ENCODE measurements around the gene CD19.

CD19 gene

DNA sequence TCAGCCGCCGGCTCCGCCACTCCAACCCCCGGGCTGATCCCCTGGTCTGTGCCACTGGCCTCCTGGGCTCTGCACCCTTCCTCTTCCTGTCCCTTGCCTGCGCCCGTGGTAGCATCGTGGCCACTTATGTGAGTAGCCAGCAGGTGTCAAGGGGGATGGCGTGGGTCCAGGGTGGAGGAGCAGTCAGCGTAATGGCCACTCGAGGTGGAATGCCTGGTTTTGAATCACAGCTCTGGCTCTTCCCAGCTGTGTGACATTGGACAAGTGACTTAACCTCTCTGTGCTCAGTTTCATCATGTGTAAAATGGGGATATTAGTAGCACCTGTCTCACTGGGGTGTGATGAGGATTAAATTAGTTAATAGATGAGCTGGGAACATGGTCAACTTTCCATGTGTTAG, 50.6 kb downstream of the CD19 start:
- H3K4me3 ChIP-seq (ENCODE audit: control insufficient read depth, low read depth, low read length), result no peak overlapping the region
- DNase-seq (ENCODE audit: low read depth), result no peak
- TF ChIP-seq, protein P1, sequence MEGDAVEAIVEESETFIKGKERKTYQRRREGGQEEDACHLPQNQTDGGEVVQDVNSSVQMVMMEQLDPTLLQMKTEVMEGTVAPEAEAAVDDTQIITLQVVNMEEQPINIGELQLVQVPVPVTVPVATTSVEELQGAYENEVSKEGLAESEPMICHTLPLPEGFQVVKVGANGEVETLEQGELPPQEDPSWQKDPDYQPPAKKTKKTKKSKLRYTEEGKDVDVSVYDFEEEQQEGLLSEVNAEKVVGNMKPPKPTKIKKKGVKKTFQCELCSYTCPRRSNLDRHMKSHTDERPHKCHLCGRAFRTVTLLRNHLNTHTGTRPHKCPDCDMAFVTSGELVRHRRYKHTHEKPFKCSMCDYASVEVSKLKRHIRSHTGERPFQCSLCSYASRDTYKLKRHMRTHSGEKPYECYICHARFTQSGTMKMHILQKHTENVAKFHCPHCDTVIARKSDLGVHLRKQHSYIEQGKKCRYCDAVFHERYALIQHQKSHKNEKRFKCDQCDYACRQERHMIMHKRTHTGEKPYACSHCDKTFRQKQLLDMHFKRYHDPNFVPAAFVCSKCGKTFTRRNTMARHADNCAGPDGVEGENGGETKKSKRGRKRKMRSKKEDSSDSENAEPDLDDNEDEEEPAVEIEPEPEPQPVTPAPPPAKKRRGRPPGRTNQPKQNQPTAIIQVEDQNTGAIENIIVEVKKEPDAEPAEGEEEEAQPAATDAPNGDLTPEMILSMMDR (IDR thresholded peaks at IDR 0.05; ENCODE audit: control insufficient read depth, insufficient read depth, low read depth, low read length, missing control alignments), result no peak

DNA sequence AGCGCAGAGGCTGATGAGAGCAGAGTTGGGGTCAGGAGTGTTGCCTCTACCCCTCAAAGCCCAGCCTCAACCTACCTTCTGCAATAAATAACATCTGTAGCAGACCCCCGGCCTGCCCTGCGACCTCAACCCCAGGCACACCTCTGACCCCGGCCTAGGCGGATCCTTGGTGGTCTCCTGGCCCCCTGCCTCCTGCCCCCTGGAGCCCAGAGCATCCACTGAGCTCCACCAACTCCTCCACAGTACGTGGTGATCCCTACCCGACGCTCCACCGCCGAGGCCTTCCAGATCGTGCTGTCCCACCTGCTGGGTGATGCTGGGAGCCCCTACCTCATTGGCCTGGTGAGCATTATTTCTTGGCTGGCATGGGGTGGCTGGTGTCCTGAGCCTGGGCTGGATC, 51.2 kb downstream of the CD19 start:
- H3K4me3 ChIP-seq (ENCODE audit: control insufficient read depth, low read depth, low read length), result no peak overlapping the region
- no peak for DNase-seq (ENCODE audit: low read depth)
- TF ChIP-seq, protein P1 (IDR thresholded peaks at IDR 0.05; ENCODE audit: control insufficient read depth, insufficient read depth, low read depth, low read length, missing control alignments), result no peak

DNA sequence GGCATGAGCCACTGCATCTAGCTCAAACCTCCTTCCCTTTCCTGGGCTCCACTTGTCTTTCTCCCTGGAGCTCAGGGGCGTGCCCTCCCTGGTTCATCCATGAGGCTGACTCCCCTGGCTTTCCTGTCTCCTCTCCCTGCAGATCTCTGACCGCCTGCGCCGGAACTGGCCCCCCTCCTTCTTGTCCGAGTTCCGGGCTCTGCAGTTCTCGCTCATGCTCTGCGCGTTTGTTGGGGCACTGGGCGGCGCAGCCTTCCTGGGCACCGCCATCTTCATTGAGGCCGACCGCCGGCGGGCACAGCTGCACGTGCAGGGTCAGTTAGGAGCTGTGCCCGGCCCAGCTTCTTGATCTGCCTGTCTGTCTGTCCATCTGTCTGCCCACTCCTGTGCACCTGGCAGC, 51.9 kb downstream of the CD19 start:
- TF ChIP-seq, protein P1 (IDR thresholded peaks at IDR 0.05; ENCODE audit: control insufficient read depth, insufficient read depth, low read depth, low read length, missing control alignments), result no peak
- H3K4me3 ChIP-seq (ENCODE audit: control insufficient read depth, low read depth, low read length), result no peak overlapping the region
- no peak for DNase-seq (ENCODE audit: low read depth)

DNA sequence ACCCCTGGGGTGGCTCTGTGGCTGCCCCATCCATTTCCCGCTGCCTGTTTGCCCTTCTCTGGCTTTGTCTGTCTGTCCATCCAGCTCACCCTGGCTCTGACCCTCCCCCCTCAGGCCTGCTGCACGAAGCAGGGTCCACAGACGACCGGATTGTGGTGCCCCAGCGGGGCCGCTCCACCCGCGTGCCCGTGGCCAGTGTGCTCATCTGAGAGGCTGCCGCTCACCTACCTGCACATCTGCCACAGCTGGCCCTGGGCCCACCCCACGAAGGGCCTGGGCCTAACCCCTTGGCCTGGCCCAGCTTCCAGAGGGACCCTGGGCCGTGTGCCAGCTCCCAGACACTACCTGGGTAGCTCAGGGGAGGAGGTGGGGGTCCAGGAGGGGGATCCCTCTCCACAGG, 52.3 kb downstream of the CD19 start:
- TF ChIP-seq, protein P1 (IDR thresholded peaks at IDR 0.05; ENCODE audit: control insufficient read depth, insufficient read depth, low read depth, low read length, missing control alignments), result no peak
- no peak overlapping the region for H3K4me3 ChIP-seq (ENCODE audit: control insufficient read depth, low read depth, low read length)

DNA sequence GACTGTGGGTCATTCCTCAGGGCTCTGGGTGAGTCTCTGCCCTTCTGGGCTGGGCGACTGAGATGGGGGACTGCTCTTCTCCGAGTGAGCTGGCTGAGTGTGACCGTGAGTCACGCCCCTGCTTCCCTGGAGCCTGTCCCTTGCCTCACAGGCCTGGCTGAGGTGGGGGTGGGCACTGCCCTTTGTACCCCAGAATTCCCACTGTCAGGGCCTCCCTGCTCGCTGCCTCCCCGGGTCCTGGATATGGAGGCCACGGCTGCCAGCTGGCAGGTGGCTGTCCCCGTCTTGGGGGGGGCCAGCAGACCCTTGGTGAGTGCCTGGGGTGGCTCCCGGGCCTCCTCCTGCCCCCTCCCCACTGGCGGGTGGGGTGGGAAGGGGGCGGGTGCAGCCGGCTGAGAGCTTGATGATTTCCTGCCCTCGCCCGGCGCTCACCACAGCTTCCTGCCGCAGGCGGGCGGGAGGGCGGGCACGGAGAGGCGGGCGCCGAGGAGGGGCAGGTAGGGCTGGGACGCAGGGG, 52.9 kb downstream of the CD19 start, which contains the start of gene LAT:
TSS of gene LAT (plus strand) at position 434 of the 517 bp plus-strand sequence. CDS start 366 bp downstream, outside the sequence.
- TF ChIP-seq, protein P1 (IDR thresholded peaks at IDR 0.05; ENCODE audit: control insufficient read depth, insufficient read depth, low read depth, low read length, missing control alignments), result no peak
- H3K4me3 ChIP-seq (ENCODE audit: control insufficient read depth, low read depth, low read length), result no peak within 1 kb of the TSS
- no peak for DNase-seq (ENCODE audit: low read depth)

More for the DNA sequence above, 52.3 kb downstream of the CD19 start:
- no peak for DNase-seq (ENCODE audit: low read depth)

DNA sequence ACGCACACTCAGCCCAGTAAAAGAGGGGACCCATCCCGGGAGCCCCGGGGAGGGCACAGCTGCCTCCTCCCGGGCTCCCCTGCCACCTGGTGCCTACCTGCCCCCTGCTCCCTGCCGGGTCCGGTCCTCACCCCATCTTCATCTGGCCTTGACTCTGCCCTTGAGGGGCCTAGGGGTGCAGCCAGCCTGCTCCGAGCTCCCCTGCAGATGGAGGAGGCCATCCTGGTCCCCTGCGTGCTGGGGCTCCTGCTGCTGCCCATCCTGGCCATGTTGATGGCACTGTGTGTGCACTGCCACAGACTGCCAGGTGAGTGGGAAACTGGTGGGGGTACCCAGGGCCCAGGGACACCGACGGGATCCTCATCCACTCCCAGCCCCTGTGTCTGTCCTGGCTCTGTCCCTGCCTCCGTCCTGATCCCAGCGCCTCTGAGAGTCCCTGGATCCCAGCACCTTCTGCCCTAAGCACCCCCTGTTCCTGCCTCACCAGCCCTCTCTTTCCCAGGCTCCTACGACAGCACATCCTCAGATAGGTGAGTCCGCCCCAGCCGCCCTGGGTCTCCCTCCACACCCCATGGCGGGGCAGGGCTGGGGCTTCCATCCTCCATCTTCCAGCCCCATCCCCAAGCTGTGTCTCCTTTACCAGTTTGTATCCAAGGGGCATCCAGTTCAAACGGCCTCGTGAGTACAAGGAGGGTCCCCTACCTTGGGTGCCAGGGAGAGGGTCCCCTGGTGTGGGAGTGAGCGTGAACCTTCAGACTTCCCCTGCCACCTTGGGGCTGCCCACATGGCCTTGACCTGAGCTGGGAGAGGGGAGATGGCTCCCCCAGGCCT, 53.7 kb downstream of the CD19 start:
- DNase-seq (ENCODE audit: low read depth), result no peak
- TF ChIP-seq, protein P1 (IDR thresholded peaks at IDR 0.05; ENCODE audit: control insufficient read depth, insufficient read depth, low read depth, low read length, missing control alignments), result no peak
- no peak overlapping the region for H3K4me3 ChIP-seq (ENCODE audit: control insufficient read depth, low read depth, low read length)

Data from AG09309 (cell line).